Lower lobe of right lung (tissue), 2 donors: Measurements from ENCODE around the gene IGFBP2. TPM values are rescaled to one million over a fixed set of nuclear protein-coding genes. Genes with fewer than 3 reads are reported as not detected.

Experiments
- ATAC-seq, 2 donors: fragments of 200-7000 bp; cut with Tn5 transposase; one replicate each; pipeline ENCODE4 v1.9.1; 2020 to 2022; ENCODE audit warnings: mild to moderate bottlenecking in 2 of 2, moderate library complexity in 2 of 2
- DNase-seq: peaks from one replicate; pipeline ENCODE4 v3.0.0-alpha.2; 2020
- H3K27ac ChIP-seq: fragments of 200-600 bp; one replicate; pipeline ENCODE4 v1.8.0; 2022
- H3K27me3 ChIP-seq: fragments of 200-600 bp; one replicate; pipeline ENCODE4 v1.8.0; 2022; ENCODE audit warnings: low read depth
- H3K36me3 ChIP-seq: fragments of 200-600 bp; one replicate; pipeline ENCODE4 v1.8.0; 2022; ENCODE audit warnings: mild to moderate bottlenecking
- H3K4me1 ChIP-seq: fragments of 200-600 bp; one replicate; pipeline ENCODE4 v1.8.0; 2022
- H3K4me3 ChIP-seq: fragments of 200-600 bp; one replicate; pipeline ENCODE4 v1.8.0; 2022; ENCODE audit warnings: mild to moderate bottlenecking
- H3K9me3 ChIP-seq: fragments of 200-600 bp; one replicate; pipeline ENCODE4 v1.8.0; 2022
- intact Hi-C: fragments of 100-400 bp; cut with DNase I; formaldehyde crosslinking; loops from one replicate; pipeline ENCODE4 v1.11.0; 2022
- total RNA-seq: library from RNA; stranded (reverse); fragmentation: NEBNext Ultra II Directional; extraction: Animal tissue kit (Norgen Biotek cat#: 25700); gene quantifications from one replicate; pipeline ENCODE4 v1.2.1, GENCODE V29; 2021
- TF ChIP-seq, protein P1 (sequence below): fragments of 200-600 bp; IDR thresholded peaks from one replicate; pipeline ENCODE4 v1.8.0; 2022; ENCODE audit warnings: antibody characterized with exemption, mild to moderate bottlenecking
- donor health status: DM: no; HTN: yes; CAD: no; lungs with severe emphysema.

Gene IGFBP2
- total RNA-seq, 1 donor from 2014 or later = 37.7 TPM

DNA sequence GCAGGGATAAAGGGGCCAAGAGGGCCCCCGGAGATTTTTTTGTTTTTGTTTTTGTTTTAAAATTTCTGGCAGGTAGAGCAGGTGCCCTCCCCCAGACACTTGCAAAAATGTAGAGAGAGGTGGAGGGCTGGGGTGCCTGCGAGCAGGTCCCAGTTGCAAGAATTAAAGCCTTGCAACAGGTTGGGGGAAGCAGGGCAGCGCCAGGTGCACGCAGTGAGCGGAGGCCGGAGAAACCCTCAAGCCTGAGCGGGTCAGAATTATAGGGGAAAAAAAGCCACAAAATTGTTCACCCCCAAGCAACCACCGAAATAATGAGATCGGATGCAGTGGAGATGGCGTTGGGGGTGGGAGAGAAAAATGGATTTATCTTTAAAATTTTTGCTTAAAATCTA, 61.6 kb downstream of the IGFBP2 start:
- no peak for DNase-seq

DNA sequence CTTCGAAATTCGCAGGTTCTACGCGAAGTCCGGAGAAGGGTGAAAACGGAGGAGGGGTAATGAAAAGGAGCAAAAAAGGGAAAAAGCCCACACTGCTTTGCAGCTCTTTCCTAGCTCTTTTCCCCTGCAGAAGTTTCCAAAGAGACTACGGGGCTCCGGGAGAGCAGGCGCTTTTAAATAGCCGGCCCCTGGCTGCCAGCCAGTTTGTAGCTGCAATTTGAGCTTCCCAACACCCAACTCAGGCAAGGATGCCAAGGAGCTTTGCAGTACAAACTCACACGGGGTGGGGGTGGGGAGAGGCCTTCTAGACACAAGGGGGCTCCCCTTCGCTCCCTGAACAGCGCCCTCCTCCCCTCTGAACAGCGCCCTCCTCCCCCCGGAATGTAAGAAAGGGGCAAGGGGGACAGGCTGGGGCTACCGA, 62.2 kb downstream of the IGFBP2 start, which contains the start of gene IGFBP5:
IGFBP5 (minus strand) TSS at position 149 of the 421 bp plus-strand sequence. CDS start 774 bp downstream, outside the sequence.
- peak within 1 kb of the TSS; percentile 55 for H3K4me3 ChIP-seq
- H3K27ac ChIP-seq = peak within 1 kb of the TSS; percentile 77
- peak; percentile 73 for DNase-seq
- peaks cover 35% of the 10 kb centered on the region for H3K4me1 ChIP-seq
- TF ChIP-seq, protein P1, sequence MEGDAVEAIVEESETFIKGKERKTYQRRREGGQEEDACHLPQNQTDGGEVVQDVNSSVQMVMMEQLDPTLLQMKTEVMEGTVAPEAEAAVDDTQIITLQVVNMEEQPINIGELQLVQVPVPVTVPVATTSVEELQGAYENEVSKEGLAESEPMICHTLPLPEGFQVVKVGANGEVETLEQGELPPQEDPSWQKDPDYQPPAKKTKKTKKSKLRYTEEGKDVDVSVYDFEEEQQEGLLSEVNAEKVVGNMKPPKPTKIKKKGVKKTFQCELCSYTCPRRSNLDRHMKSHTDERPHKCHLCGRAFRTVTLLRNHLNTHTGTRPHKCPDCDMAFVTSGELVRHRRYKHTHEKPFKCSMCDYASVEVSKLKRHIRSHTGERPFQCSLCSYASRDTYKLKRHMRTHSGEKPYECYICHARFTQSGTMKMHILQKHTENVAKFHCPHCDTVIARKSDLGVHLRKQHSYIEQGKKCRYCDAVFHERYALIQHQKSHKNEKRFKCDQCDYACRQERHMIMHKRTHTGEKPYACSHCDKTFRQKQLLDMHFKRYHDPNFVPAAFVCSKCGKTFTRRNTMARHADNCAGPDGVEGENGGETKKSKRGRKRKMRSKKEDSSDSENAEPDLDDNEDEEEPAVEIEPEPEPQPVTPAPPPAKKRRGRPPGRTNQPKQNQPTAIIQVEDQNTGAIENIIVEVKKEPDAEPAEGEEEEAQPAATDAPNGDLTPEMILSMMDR = no peak
- no peaks in the 10 kb centered on the region for H3K36me3 ChIP-seq
- intact Hi-C loops = no loop called here
- H3K9me3 ChIP-seq = no peaks in the 10 kb centered on the region
- peak in 1 of 2 donors; percentile 27 for ATAC-seq
- H3K27me3 ChIP-seq = peaks cover 28% of the 10 kb centered on the region

More for the DNA sequence above, 61.6 kb downstream of the IGFBP2 start:
- ATAC-seq = no peak
- peaks cover 41% of the 10 kb centered on the region for H3K4me1 ChIP-seq
- H3K9me3 ChIP-seq = no peaks in the 10 kb centered on the region
- H3K36me3 ChIP-seq = no peaks in the 10 kb centered on the region
- peaks cover 34% of the 10 kb centered on the region for H3K27me3 ChIP-seq
- intact Hi-C loops = no loop called here
- TF ChIP-seq, protein P1 = no peak
- peak overlapping the region; percentile 55 for H3K4me3 ChIP-seq
- H3K27ac ChIP-seq = peak overlapping the region; percentile 77

DNA sequence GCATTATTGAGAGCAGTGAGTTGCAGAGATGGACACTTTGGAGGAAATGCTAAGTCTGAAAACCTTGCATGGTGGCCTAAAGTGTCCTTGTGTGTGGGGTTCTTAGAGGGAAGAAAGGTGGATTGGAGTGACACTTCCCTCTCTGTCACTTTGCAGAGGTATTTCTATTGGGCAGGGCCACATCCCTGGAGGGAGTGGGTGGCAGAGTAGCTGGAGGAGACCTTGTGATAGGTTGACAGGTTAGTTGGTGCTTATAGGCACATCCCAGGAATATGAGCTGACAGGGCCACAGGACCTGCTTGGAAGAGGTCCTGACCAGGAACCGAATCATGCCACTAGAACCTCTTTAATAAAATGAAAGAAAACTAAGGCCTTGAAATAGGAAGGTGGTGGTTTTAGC, 63.1 kb downstream of the IGFBP2 start:
- no peaks in the 10 kb centered on the region for H3K36me3 ChIP-seq
- peaks cover 38% of the 10 kb centered on the region for H3K4me1 ChIP-seq
- H3K27me3 ChIP-seq = peaks cover 28% of the 10 kb centered on the region
- H3K27ac ChIP-seq = no peak overlapping the region
- intact Hi-C loops = no loop called here
- no peak for ATAC-seq
- DNase-seq = no peak
- no peak overlapping the region for H3K4me3 ChIP-seq
- TF ChIP-seq, protein P1 = no peak
- no peaks in the 10 kb centered on the region for H3K9me3 ChIP-seq

DNA sequence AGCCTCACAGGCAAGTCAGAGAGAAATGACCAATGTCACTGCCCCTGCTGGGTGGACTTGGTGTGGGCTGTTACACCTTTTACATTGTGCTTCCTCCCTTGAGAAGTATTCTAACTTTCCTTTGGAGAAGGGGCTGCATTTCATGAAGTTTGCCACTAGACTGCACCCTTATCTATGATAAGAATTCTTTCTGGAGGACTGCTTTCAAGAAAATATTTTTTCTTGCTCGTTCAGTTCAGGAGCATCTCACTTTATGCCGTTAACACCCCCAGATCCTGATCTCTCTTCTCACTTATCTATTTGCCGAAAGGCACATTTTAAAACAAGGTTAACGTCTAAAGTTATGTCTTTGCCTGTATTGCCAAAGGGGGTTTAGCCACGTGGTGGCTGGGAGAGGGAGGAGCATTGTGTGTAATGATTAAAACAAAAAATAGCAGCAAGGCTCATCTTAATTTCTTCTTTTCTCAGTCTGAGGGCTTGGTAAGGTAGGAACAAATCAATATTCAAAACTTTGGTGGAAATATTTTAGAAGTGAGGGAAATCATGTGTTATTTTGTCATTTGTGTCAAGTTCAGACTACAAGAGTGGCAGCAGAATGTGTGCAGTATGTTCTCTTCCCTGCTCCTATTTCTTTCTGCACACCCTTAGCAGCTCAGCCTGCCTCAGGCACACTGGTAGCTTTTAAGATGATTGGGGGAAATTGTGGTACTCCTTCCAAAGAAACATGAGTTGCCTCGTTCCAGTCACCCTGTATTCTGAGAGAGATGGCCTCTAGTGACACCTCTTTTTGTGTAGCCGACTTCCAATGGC, 63.7 kb downstream of the IGFBP2 start:
- intact Hi-C loops = no loop called here

DNA sequence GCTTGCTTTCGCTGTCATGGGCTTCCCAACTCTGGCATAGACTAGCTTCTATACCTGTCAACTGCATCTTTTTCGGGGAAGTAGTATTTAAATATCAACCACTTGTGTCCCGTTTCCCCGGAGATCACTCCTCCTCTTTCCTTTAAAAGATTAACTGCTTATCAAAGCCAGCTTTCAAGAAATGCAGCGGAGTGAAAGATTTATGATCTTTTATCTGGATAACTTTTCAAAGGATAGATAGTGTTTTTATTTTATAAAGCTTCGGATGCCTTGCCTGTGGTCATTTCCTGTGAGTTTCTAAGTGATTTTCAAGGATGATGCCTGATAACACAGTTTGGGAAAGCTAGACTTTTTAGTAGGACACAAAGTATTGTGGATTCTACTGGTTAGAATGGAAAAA, 65.1 kb downstream of the IGFBP2 start:
- intact Hi-C loops = no loop called here
- Histone ChIP-seq H3K9me3 (no peaks in the 10 kb centered on the region), H3K36me3 (no peaks in the 10 kb centered on the region), H3K27ac (no peak overlapping the region), H3K4me1 (peaks cover 29% of the 10 kb centered on the region), H3K4me3 (no peak overlapping the region), H3K27me3 (peaks cover 20% of the 10 kb centered on the region)
- TF ChIP-seq, protein P1 = no peak
- DNase-seq = no peak
- no peak for ATAC-seq

More for the DNA sequence above, 63.7 kb downstream of the IGFBP2 start:
- no peak overlapping the region for H3K4me3 ChIP-seq
- ATAC-seq (no peak), DNase-seq (no peak)
- peaks cover 38% of the 10 kb centered on the region for H3K4me1 ChIP-seq
- TF ChIP-seq, protein P1 = peak; percentile 59
- no peaks in the 10 kb centered on the region for H3K36me3 ChIP-seq
- H3K9me3 ChIP-seq = no peaks in the 10 kb centered on the region
- no peak overlapping the region for H3K27ac ChIP-seq
- H3K27me3 ChIP-seq = peaks cover 27% of the 10 kb centered on the region
